K562 (cell line): ENCODE measurements around the gene MYRFL.

Experiments used
- CHD2 ChIP-seq: IDR thresholded peaks from 2 replicates; pipeline ENCODE4 v1.6.1; 2011; ENCODE audit warnings: low read depth, low read length
- RAD21 ChIP-seq, 2 experiments: fragments of 250-450 bp in 1 of 2; fragments of 450-650 bp in 1 of 2; sonication (Bioruptor Pico) in 1 of 2; formaldehyde crosslinking in 1 of 2; IDR thresholded peaks in 1 of 2; conservative IDR thresholded peaks in 1 of 2; 2 replicates each; pipeline versions ENCODE4 v1.4.0 to v1.8.0; 2020 to 2022; ENCODE audit warnings: mild to moderate bottlenecking in 2 of 2, moderate library complexity in 1 of 2
- RB1 ChIP-seq: fragments of 450-650 bp; IDR thresholded peaks from 2 replicates; pipeline ENCODE4 v1.6.1; 2017; ENCODE audit warnings: low read depth, mild to moderate bottlenecking
- ZFP36 ChIP-seq: fragments of 150-350 bp; IDR thresholded peaks from 2 replicates; pipeline ENCODE4 v1.6.1; 2018; ENCODE audit warnings: low read length, low read depth; ENCODE audit not compliant: partially characterized antibody

- TF ChIP-seq CHD2 (no peak), ZFP36 (no peak), RB1 (no peak), RAD21 (CRISPR knock-in tag; conservative IDR thresholded peaks at IDR 0.05 in 1 of 2, IDR thresholded peaks at IDR 0.05 in 1 of 2) (no peak)
Observed at GRCh38 chr12:69998011-69998410, 173.0 kb downstream of the MYRFL start.
